Testis (tissue), 3 donors: ENCODE data around the gene MAP1B. TPM values are rescaled to one million over a fixed set of nuclear protein-coding genes. Genes with fewer than 3 reads are reported as not detected.

ENCODE experiments used
- DNase-seq: peaks from one replicate; pipeline ENCODE4 v3.0.0-alpha.2; 2019
- H3K27ac ChIP-seq, 2 donors: fragments of 200-600 bp; sonication (generic); one replicate each; pipeline ENCODE4 v1.5.1; 2019
- H3K27me3 ChIP-seq: fragments of 200-600 bp; sonication (generic); one replicate; pipeline ENCODE4 v1.5.1; 2019
- H3K36me3 ChIP-seq: fragments of 200-600 bp; sonication (generic); one replicate; pipeline ENCODE4 v1.5.1; 2017; ENCODE audit warnings: low read depth; ENCODE audit errors: missing control alignments
- H3K4me1 ChIP-seq: fragments of 200-600 bp; sonication (generic); one replicate; pipeline ENCODE4 v1.5.1; 2019
- H3K4me3 ChIP-seq, 2 donors: fragments of 200-600 bp; sonication (generic); one replicate each; pipeline ENCODE4 v1.5.1; 2017 to 2019
- H3K9me3 ChIP-seq: fragments of 200-600 bp; sonication (generic); one replicate; pipeline ENCODE4 v1.5.1; 2017
- CTCF ChIP-seq, 3 experiments: fragments of 450-650 bp in 2 of 3; fragments of 200-600 bp in 1 of 3; sonication (generic) in 1 of 3; IDR thresholded peaks; one replicate each; pipeline ENCODE4 v1.5.1; 2016 to 2019; ENCODE audit warnings: antibody characterized with exemption in 3 of 3, mild to moderate bottlenecking in 2 of 3, moderate library complexity in 1 of 3
- POLR2A ChIP-seq: fragments of 450-650 bp; IDR thresholded peaks from one replicate; pipeline ENCODE4 v1.6.1; 2017; ENCODE audit warnings: antibody characterized with exemption, mild to moderate bottlenecking, moderate library complexity
- WGBS, 2 donors: methylation state at CpG; one replicate each; pipeline ENCODE4 v1.1.5; 2018; 5-methylcytosine and 5-hydroxymethylcytosine counted together
- intact Hi-C: fragments of 100-400 bp; cut with DNase I; formaldehyde crosslinking; loops from one replicate; pipeline ENCODE4 v1.15.1; 2023; ENCODE audit warnings: low total_unique reads
- polyA plus RNA-seq: library from polyadenylated mRNA; stranded (reverse); fragments of 350-450 nt; fragmentation: Illumina TruSeq; extraction: RNeasy Lipid Tissue Mini Kit (QIAGEN cat#74804); gene quantifications from one replicate; pipeline ENCODE4 v1.2.3, GENCODE V29; 2014; ENCODE audit warnings: low read depth, low replicate concordance; ENCODE audit not compliant: insufficient read depth
- total RNA-seq, 2 donors: library from RNA; depleted of rRNA; stranded (reverse); fragments of >200 nt; gene quantifications; one replicate each; pipeline ENCODE4 v1.2.3, GENCODE V29; 2016

The MAP1B gene
- total and polyA plus RNA-seq, 3 donors from 2014 or later = 20.1 to 584 (median 431) TPM

- Histone ChIP-seq H3K4me1 (no peaks in the 10 kb centered on the region), H3K27ac (no peak overlapping the region), H3K36me3 (no peaks in the 10 kb centered on the region), H3K9me3 (no peaks in the 10 kb centered on the region), H3K27me3 (no peaks in the 10 kb centered on the region), H3K4me3 (no peak overlapping the region)
- WGBS, 2 donors = 85 to 88% methylated on average over 2 of the region's 2 CpGs
- TF ChIP-seq POLR2A = no peak
- TF ChIP-seq CTCF (IDR thresholded peaks at IDR 0.05) = no peak
- intact Hi-C loops = no loop called here
- DNase-seq = no peak
Observed at GRCh38 chr5:72232838-72233237, 125.6 kb downstream of the MAP1B start.

- intact Hi-C loops = no loop called here
- WGBS, 2 donors = 67% methylated on average over 1 of the region's 1 CpG
- Histone ChIP-seq H3K4me3 (no peak overlapping the region), H3K4me1 (no peaks in the 10 kb centered on the region), H3K27ac (no peak overlapping the region), H3K36me3 (no peaks in the 10 kb centered on the region), H3K27me3 (no peaks in the 10 kb centered on the region), H3K9me3 (no peaks in the 10 kb centered on the region)
- TF ChIP-seq CTCF (IDR thresholded peaks at IDR 0.05) = no peak
- no peak for TF ChIP-seq POLR2A
- DNase-seq = no peak
Observed at GRCh38 chr5:72233835-72234234, 126.6 kb downstream of the MAP1B start.

- intact Hi-C loops = no loop called here
- no peak for DNase-seq
- TF ChIP-seq POLR2A (no peak), CTCF (IDR thresholded peaks at IDR 0.05) (no peak)
- Histone ChIP-seq H3K4me3 (no peak overlapping the region), H3K9me3 (no peaks in the 10 kb centered on the region), H3K4me1 (no peaks in the 10 kb centered on the region), H3K27me3 (no peaks in the 10 kb centered on the region), H3K36me3 (no peaks in the 10 kb centered on the region), H3K27ac (no peak overlapping the region)
Observed at GRCh38 chr5:72234265-72234700, 127.0 kb downstream of the MAP1B start.

- no peaks in the 10 kb centered on the region for H3K4me1 ChIP-seq
- TF ChIP-seq CTCF (IDR thresholded peaks at IDR 0.05) = no peak
- TF ChIP-seq POLR2A = no peak
- DNase-seq = no peak
- H3K4me3 ChIP-seq = no peak overlapping the region
- WGBS, 2 donors = 93 to 94% methylated on average over 1 of the region's 1 CpG
- intact Hi-C loops = no loop called here
- no peaks in the 10 kb centered on the region for H3K27me3 ChIP-seq
- no peaks in the 10 kb centered on the region for H3K36me3 ChIP-seq
- no peaks in the 10 kb centered on the region for H3K9me3 ChIP-seq
- no peak overlapping the region for H3K27ac ChIP-seq
Observed at GRCh38 chr5:72234868-72235267, 127.6 kb downstream of the MAP1B start.

GRCh38 chr5:72235725-72236124 is 128.4 kb downstream of the MAP1B start:
- no peak for TF ChIP-seq CTCF (IDR thresholded peaks at IDR 0.05)
- no peak for TF ChIP-seq POLR2A
- H3K27ac ChIP-seq = no peak overlapping the region

More at GRCh38 chr5:72235725-72236124, 128.4 kb downstream of the MAP1B start:
- DNase-seq = no peak
- intact Hi-C loops = no loop called here
- WGBS, 2 donors = 70 to 91% methylated on average over 1 of the region's 1 CpG
- Histone ChIP-seq H3K4me3 (no peak overlapping the region), H3K36me3 (no peaks in the 10 kb centered on the region), H3K4me1 (no peaks in the 10 kb centered on the region), H3K9me3 (no peaks in the 10 kb centered on the region), H3K27me3 (no peaks in the 10 kb centered on the region)
